ENCODE results near the gene SSBP2. TPM values are rescaled to one million over a fixed set of nuclear protein-coding genes. Genes with fewer than 3 reads are reported as not detected.

The SSBP2 gene
- total RNA-seq, 3 donors from 2014 or later: 17.5 to 77.9 (median 20.9) TPM

GRCh38 chr5:81696418-81697397 is 54.2 kb downstream of the SSBP2 start:
- no peaks in the 10 kb centered on the region for H3K4me1 ChIP-seq (ENCODE audit: low read depth)
- no peak for DNase-seq
- H3K9me3 ChIP-seq: peaks cover 6% of the 10 kb centered on the region
- no peak overlapping the region for H3K4me3 ChIP-seq
- TF ChIP-seq CTCF (IDR thresholded peaks at IDR 0.05): no peak
- no peak for ATAC-seq
- no peaks in the 10 kb centered on the region for H3K36me3 ChIP-seq (ENCODE audit: low read depth)
- intact Hi-C loops (cut with DNase I, micrococcal nuclease): no loop called here

GRCh38 chr5:81694726-81695125 is 56.2 kb downstream of the SSBP2 start:
- Histone ChIP-seq H3K4me3 (no peak overlapping the region), H3K36me3 (ENCODE audit: low read depth) (no peaks in the 10 kb centered on the region), H3K4me1 (ENCODE audit: low read depth) (no peaks in the 10 kb centered on the region), H3K9me3 (peaks cover 4% of the 10 kb centered on the region)
- intact Hi-C loops (cut with DNase I, micrococcal nuclease): no loop called here
- no peak for TF ChIP-seq CTCF (IDR thresholded peaks at IDR 0.05)
- DNase-seq: no peak
- no peak for ATAC-seq

GRCh38 chr5:81688215-81688614 is 62.7 kb downstream of the SSBP2 start:
- DNase-seq (no peak), ATAC-seq (no peak)
- intact Hi-C loops (cut with DNase I, micrococcal nuclease): no loop called here
- Histone ChIP-seq H3K36me3 (ENCODE audit: low read depth) (no peaks in the 10 kb centered on the region), H3K4me1 (ENCODE audit: low read depth) (no peaks in the 10 kb centered on the region), H3K4me3 (no peak overlapping the region), H3K9me3 (peaks cover 4% of the 10 kb centered on the region)
- no peak for TF ChIP-seq CTCF (IDR thresholded peaks at IDR 0.05)

- Histone ChIP-seq H3K4me3 (no peak overlapping the region), H3K4me1 (ENCODE audit: low read depth) (no peaks in the 10 kb centered on the region), H3K9me3 (peaks cover 4% of the 10 kb centered on the region), H3K36me3 (ENCODE audit: low read depth) (no peaks in the 10 kb centered on the region)
- DNase-seq (no peak), ATAC-seq (no peak)
- intact Hi-C loops (cut with DNase I, micrococcal nuclease): no loop called here
- no peak for TF ChIP-seq CTCF (IDR thresholded peaks at IDR 0.05)
Measured at GRCh38 chr5:81687292-81687691, 63.6 kb downstream of the SSBP2 start.

GRCh38 chr5:81685471-81685870 is 65.4 kb downstream of the SSBP2 start:
- DNase-seq (no peak), ATAC-seq (no peak)
- TF ChIP-seq CTCF (IDR thresholded peaks at IDR 0.05): no peak
- no peak overlapping the region for H3K4me3 ChIP-seq
- H3K9me3 ChIP-seq: peaks cover 2% of the 10 kb centered on the region
- no peaks in the 10 kb centered on the region for H3K4me1 ChIP-seq (ENCODE audit: low read depth)
- intact Hi-C loops (cut with DNase I, micrococcal nuclease): no loop called here
- H3K36me3 ChIP-seq (ENCODE audit: low read depth): no peaks in the 10 kb centered on the region
